ENCODE data around the gene GRIA4.

The GRIA4 gene

GRCh38 chr11:105910095-105910715 is 300.3 kb downstream of the GRIA4 start:
- DNase-seq (ENCODE audit: low read depth in 1 of 2, low spot score in 1 of 2) = peak in 1 of 2 experiments; percentile 45
- in situ Hi-C loops (cut with HindIII; ENCODE audit: low pct_unique_long_range_greater_than_20kb, low sequenced_read_pairs) = no loop called here
- peak; percentile 26; the same call in 1 of the 2 replicates for TF ChIP-seq JUND (IDR thresholded peaks at IDR 0.05; ENCODE audit: low read depth)

GRCh38 chr11:105911454-105911853 is 301.6 kb downstream of the GRIA4 start:
- no peak for TF ChIP-seq JUND (IDR thresholded peaks at IDR 0.05; ENCODE audit: low read depth)
- no peak for DNase-seq (ENCODE audit: low read depth in 1 of 2, low spot score in 1 of 2)
- in situ Hi-C loops (cut with HindIII; ENCODE audit: low pct_unique_long_range_greater_than_20kb, low sequenced_read_pairs) = no loop called here

GRCh38 chr11:105912666-105913065 is 302.8 kb downstream of the GRIA4 start:
- DNase-seq (ENCODE audit: low read depth in 1 of 2, low spot score in 1 of 2) = no peak
- in situ Hi-C loops (cut with HindIII; ENCODE audit: low pct_unique_long_range_greater_than_20kb, low sequenced_read_pairs) = no loop called here
- TF ChIP-seq JUND (IDR thresholded peaks at IDR 0.05; ENCODE audit: low read depth) = no peak

DNA sequence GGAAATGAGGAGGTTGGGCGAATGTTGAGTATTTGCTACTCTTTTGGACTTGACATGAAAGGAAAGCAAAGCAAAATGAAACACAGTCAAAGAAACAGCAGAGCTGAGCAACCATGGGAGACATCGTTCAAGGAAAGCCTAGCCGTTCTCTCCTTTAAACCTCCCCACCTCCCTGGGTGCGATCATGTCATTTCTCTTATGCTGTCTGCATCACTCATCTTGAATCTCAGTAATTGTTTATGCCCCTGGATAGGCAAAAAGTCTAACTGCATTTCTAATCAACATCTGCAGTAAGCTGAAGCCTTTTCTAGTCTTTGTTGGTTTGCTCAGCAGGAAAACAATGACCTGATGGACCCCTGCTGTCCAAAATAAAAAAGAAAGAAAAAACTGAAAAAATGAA is 305.1 kb downstream of the GRIA4 start:
- no peak for DNase-seq (ENCODE audit: low read depth in 1 of 2, low spot score in 1 of 2)
- no peak for TF ChIP-seq JUND (IDR thresholded peaks at IDR 0.05; ENCODE audit: low read depth)
- in situ Hi-C loops (cut with HindIII; ENCODE audit: low pct_unique_long_range_greater_than_20kb, low sequenced_read_pairs) = no loop called here

GRCh38 chr11:105918039-105918438 is 308.2 kb downstream of the GRIA4 start:
- no peak for DNase-seq (ENCODE audit: low read depth in 1 of 2, low spot score in 1 of 2)
- in situ Hi-C loops (cut with HindIII; ENCODE audit: low pct_unique_long_range_greater_than_20kb, low sequenced_read_pairs) = no loop called here
- TF ChIP-seq JUND (IDR thresholded peaks at IDR 0.05; ENCODE audit: low read depth) = no peak

DNA sequence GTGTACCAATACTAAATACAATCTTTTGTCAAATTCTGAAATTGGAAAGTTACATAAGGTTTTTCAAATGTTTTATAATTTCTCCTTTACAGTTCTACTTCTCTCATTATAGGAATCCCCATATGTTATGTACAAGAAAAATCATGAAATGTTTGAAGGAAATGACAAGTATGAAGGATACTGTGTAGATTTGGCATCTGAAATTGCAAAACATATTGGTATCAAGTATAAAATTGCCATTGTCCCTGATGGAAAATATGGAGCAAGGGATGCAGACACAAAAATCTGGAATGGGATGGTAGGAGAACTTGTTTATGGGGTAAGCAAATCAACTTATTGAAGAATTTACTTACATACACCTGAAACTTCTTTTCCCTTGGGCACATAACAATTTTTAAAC is 308.7 kb downstream of the GRIA4 start:
- TF ChIP-seq JUND (IDR thresholded peaks at IDR 0.05; ENCODE audit: low read depth) = no peak
- no peak for DNase-seq (ENCODE audit: low read depth in 1 of 2, low spot score in 1 of 2)
- in situ Hi-C loops (cut with HindIII; ENCODE audit: low pct_unique_long_range_greater_than_20kb, low sequenced_read_pairs) = no loop called here

DNA sequence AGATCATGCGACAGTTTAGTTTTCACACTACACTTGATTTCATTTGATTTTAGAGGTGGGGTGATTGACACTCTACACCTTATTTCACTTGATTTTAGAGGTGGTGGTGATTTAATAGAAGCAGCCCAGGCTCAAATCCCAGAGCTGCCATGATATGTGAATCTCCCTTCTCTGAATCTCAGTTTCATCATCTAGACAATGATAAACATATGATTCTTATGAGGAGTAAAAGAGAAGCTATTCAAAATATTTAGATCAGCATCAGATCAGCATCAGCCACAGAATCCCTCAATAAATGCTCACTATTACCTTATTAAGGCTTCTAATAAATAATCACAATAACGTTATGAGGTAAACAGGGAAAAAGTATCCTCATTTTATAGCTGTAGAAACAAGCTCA is 313.4 kb downstream of the GRIA4 start:
- TF ChIP-seq JUND (IDR thresholded peaks at IDR 0.05; ENCODE audit: low read depth) = no peak
- in situ Hi-C loops (cut with HindIII; ENCODE audit: low pct_unique_long_range_greater_than_20kb, low sequenced_read_pairs) = no loop called here
- no peak for DNase-seq (ENCODE audit: low read depth in 1 of 2, low spot score in 1 of 2)

DNA sequence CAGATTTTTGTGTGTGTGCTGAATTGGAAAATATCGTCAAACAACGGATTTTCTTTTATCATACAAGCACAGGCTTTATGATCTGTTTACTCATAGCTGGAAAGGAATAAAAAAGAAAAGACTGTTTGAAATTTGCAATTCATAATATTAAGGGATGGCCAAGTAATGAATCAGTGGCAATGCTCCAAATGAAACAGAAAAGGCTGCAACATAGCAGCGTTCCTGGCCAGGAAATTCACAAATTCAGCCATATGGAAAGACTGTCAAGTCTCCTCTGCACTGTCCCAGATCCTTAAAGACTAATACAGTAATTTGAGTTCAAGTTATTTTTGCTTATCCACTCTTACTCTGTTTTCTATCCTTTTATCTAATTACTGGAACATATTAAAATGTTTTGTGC is 313.9 kb downstream of the GRIA4 start:
- TF ChIP-seq JUND (IDR thresholded peaks at IDR 0.05; ENCODE audit: low read depth) = no peak
- in situ Hi-C loops (cut with HindIII; ENCODE audit: low pct_unique_long_range_greater_than_20kb, low sequenced_read_pairs) = no loop called here
- DNase-seq (ENCODE audit: low read depth in 1 of 2, low spot score in 1 of 2) = no peak

DNA sequence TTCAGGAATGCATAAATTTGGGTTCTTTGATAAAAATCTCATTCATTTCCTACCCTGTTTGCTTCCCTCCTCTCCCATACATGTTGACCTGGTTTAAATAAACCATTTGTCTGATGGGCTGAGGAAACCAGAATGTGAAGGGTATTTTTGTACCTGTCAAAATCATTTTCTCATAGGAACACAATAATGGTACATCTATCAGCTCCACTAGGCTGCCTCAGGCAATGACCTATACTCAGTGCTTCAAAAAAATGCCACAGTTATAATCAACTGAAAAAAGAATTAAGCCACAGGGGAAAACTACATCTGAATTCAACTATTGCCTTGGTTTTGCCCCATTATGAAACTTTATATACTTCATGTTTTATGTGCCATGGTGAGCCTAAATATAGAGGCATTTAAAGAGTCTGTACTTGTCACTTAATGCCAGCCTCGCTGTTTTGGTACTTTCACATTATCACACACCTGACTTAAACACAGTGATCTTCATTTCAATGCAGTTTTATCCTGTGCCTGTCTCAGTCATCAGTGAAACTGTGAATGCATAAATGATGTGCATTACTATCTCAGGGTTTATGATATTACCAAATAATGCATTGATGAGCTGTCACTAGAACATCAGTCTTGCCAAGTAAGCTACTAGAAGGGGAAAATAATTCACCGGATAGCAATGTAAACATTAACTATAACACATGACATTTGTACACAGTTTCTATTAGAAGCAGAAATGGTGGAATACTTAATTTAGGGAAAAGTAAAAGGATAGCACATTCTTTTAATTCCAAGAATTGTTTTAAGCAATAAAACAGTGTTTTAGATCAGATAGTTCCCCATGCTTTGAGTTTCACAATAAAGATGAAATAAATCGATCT is 319.4 kb downstream of the GRIA4 start:
- in situ Hi-C loops (cut with HindIII; ENCODE audit: low pct_unique_long_range_greater_than_20kb, low sequenced_read_pairs) = no loop called here
- DNase-seq (ENCODE audit: low read depth in 1 of 2, low spot score in 1 of 2) = no peak
- TF ChIP-seq JUND (IDR thresholded peaks at IDR 0.05; ENCODE audit: low read depth) = no peak

DNA sequence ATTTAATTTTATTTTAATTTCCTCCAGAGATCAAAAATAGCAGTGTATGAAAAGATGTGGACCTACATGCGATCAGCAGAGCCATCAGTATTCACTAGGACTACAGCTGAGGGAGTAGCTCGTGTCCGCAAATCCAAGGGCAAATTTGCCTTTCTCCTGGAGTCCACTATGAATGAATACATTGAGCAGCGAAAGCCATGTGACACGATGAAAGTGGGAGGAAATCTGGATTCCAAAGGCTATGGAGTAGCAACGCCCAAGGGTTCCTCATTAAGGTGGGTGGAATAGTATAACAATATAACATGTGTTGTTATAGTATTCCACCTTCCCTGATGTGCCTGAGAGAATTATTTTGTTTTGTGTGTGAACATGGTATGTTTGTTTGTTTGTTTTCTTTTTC is 323.8 kb downstream of the GRIA4 start:
- in situ Hi-C loops (cut with HindIII; ENCODE audit: low pct_unique_long_range_greater_than_20kb, low sequenced_read_pairs) = no loop called here
- no peak for TF ChIP-seq JUND (IDR thresholded peaks at IDR 0.05; ENCODE audit: low read depth)
- DNase-seq (ENCODE audit: low read depth in 1 of 2, low spot score in 1 of 2) = no peak

- TF ChIP-seq JUND (IDR thresholded peaks at IDR 0.05; ENCODE audit: low read depth) = no peak
- DNase-seq (ENCODE audit: low read depth in 1 of 2, low spot score in 1 of 2) = no peak
- in situ Hi-C loops (cut with HindIII; ENCODE audit: low pct_unique_long_range_greater_than_20kb, low sequenced_read_pairs) = no loop called here
Observed at GRCh38 chr11:105935791-105936190, 325.9 kb downstream of the GRIA4 start.

GRCh38 chr11:105937331-105937730 is 327.5 kb downstream of the GRIA4 start:
- in situ Hi-C loops (cut with HindIII; ENCODE audit: low pct_unique_long_range_greater_than_20kb, low sequenced_read_pairs) = no loop called here
- no peak for DNase-seq (ENCODE audit: low read depth in 1 of 2, low spot score in 1 of 2)
- TF ChIP-seq JUND (IDR thresholded peaks at IDR 0.05; ENCODE audit: low read depth) = no peak

DNA sequence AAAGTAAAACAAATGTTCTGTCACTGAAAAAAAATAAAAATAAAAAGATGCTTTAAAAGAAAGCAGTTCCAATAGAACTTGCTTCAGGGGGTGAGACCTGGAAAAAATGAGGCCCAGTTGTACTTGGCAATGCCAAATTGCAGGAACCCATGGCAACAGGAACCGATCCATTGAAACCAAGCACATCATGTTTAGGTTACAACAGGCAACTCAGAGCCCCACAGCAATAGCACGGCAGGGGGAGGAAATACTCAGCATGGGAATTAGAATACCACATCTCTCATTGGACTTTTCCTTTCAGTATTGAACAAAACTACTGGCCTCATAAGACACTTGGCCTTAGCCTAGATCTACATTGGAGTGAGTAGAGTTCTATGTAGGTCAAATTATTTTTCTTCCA is 327.9 kb downstream of the GRIA4 start:
- no peak for TF ChIP-seq JUND (IDR thresholded peaks at IDR 0.05; ENCODE audit: low read depth)
- in situ Hi-C loops (cut with HindIII; ENCODE audit: low pct_unique_long_range_greater_than_20kb, low sequenced_read_pairs) = no loop called here
- no peak for DNase-seq (ENCODE audit: low read depth in 1 of 2, low spot score in 1 of 2)

All from T47D (cell line).